ENCODE results near the gene TLE3.
"Not testable (repeated sequence)": the region's sequence is repeated elsewhere in the genome, so short reads cannot be mapped to it uniquely, and the experiment has no call there.

The TLE3 gene

GRCh38 chr15:70125605-70126004, 27.9 kb upstream of the TLE3 start:
- no peak for DNase-seq (ENCODE audit: low read depth)

- no peak for DNase-seq (ENCODE audit: low read depth)
Measured at GRCh38 chr15:70121624-70122302, 24.0 kb upstream of the TLE3 start.

GRCh38 chr15:70120958-70121623, 23.4 kb upstream of the TLE3 start:
- DNase-seq (ENCODE audit: low read depth) = no peak

GRCh38 chr15:70119911-70120508, 22.3 kb upstream of the TLE3 start:
- DNase-seq (ENCODE audit: low read depth) = no peak

GRCh38 chr15:70118599-70118998, 20.9 kb upstream of the TLE3 start:
- no peak for DNase-seq (ENCODE audit: low read depth)

- no peak for DNase-seq (ENCODE audit: low read depth)
Measured at GRCh38 chr15:70116317-70116716, 18.6 kb upstream of the TLE3 start.

GRCh38 chr15:70114221-70114620, 16.5 kb upstream of the TLE3 start:
- DNase-seq (ENCODE audit: low read depth) = no peak

GRCh38 chr15:70113304-70113700, 15.6 kb upstream of the TLE3 start:
- DNase-seq (ENCODE audit: low read depth) = no peak

- DNase-seq (ENCODE audit: low read depth) = not testable (repeated sequence)
Measured at GRCh38 chr15:70112572-70113303, 15.0 kb upstream of the TLE3 start.

GRCh38 chr15:70112074-70112395, 14.3 kb upstream of the TLE3 start:
- DNase-seq (ENCODE audit: low read depth) = no peak

- no peak for DNase-seq (ENCODE audit: low read depth)
Measured at GRCh38 chr15:70111203-70112073, 13.7 kb upstream of the TLE3 start.

GRCh38 chr15:70109978-70110377, 12.3 kb upstream of the TLE3 start:
- no peak for DNase-seq (ENCODE audit: low read depth)

- DNase-seq (ENCODE audit: low read depth) = no peak
Measured at GRCh38 chr15:70109531-70109930, 11.8 kb upstream of the TLE3 start.

- no peak for DNase-seq (ENCODE audit: low read depth)
Measured at GRCh38 chr15:70103880-70104626, 6.3 kb upstream of the TLE3 start.

GRCh38 chr15:70102827-70103226, 5.1 kb upstream of the TLE3 start:
- no peak for DNase-seq (ENCODE audit: low read depth)

- DNase-seq (ENCODE audit: low read depth) = no peak
Measured at GRCh38 chr15:70101459-70102113, 3.9 kb upstream of the TLE3 start.

GRCh38 chr15:70100474-70101341, 3.0 kb upstream of the TLE3 start:
- peak; percentile 54 for DNase-seq (ENCODE audit: low read depth)

- no peak for DNase-seq (ENCODE audit: low read depth)
Measured at GRCh38 chr15:70099967-70100473, 2.3 kb upstream of the TLE3 start.

GRCh38 chr15:70099167-70099966, 1.6 kb upstream of the TLE3 start:
- DNase-seq (ENCODE audit: low read depth) = peak; percentile 100
